GM23338 (cell line): Measurements from ENCODE around the gene PPIP5K2.
"Not testable (repeated sequence)": the region's sequence is repeated elsewhere in the genome, so short reads cannot be mapped to it uniquely, and the experiment has no call there.

Experiments
- CREB1 ChIP-seq: fragments of 250-450 bp; sonication (Bioruptor Pico); IDR thresholded peaks from 2 replicates; pipeline ENCODE4 v1.5.0; 2020; ENCODE audit warnings: low read depth, mild to moderate bottlenecking, moderate library complexity
- CTCF ChIP-seq, 2 experiments: fragments of 200-600 bp in 1 of 2; sonication (generic) in 1 of 2; conservative IDR thresholded peaks; 2 replicates each; pipeline versions ENCODE4 v1.5.1 to v1.6.1; 2016 to 2017; ENCODE audit warnings: antibody characterized with exemption in 2 of 2, low read depth in 2 of 2, mild to moderate bottlenecking in 2 of 2, moderate library complexity in 1 of 2
- EZH2 ChIP-seq: fragments of 200-600 bp; sonication (generic); IDR thresholded peaks from one replicate; pipeline ENCODE4 v1.8.0; 2017; ENCODE audit warnings: antibody characterized with exemption, mild to moderate bottlenecking, low read depth; ENCODE audit not compliant: unreplicated experiment
- POLR2AphosphoS5 ChIP-seq: IDR thresholded peaks from 2 replicates; pipeline ENCODE4 v1.6.1; 2016; ENCODE audit warnings: antibody characterized with exemption, low read depth
- REST ChIP-seq: IDR thresholded peaks from one replicate; pipeline ENCODE4 v1.6.1; 2018; ENCODE audit warnings: antibody characterized with exemption; ENCODE audit not compliant: unreplicated experiment

- TF ChIP-seq CTCF (conservative IDR thresholded peaks at IDR 0.05; ENCODE audit: low read depth in 2 of 2); POLR2AphosphoS5; EZH2; REST; CREB1 (CRISPR knock-in tag): not testable (repeated sequence)
These were observed 99.0 kb downstream of the PPIP5K2 start for GRCh38 chr5:103219074-103219473.
